Activated CD8-positive, alpha-beta memory T cell treated with anti-CD3 and anti-CD28 coated beads for 48 hours (primary cell): ENCODE measurements around the gene ADPRM.
"Not testable (repeated sequence)": the region's sequence is repeated elsewhere in the genome, so short reads cannot be mapped to it uniquely, and the experiment has no call there.

Experiments used
- DNase-seq, 3 experiments: peaks; one replicate each; pipeline ENCODE4 v3.0.0-alpha.2; 2020; ENCODE audit warnings: low read depth in 2 of 3, low spot score in 2 of 3

The ADPRM gene

GRCh38 chr17:10697092-10698081, at the start of gene ADPRM, which contains the start of gene SCO1:
Gene ADPRM (plus strand): TSS chr17:10697594. CDS start chr17:10704927, 7,333 bp downstream.
Gene SCO1 (minus strand): TSS chr17:10697533. CDS start chr17:10697507, 26 bp downstream.
- DNase-seq = peak; percentile 77 to 81 (median 81)

- DNase-seq = no peak
Observed at GRCh38 chr17:10648381-10648780, 49.0 kb upstream of the ADPRM start.

- no peak for DNase-seq
Observed at GRCh38 chr17:10648956-10649355, 48.4 kb upstream of the ADPRM start.

GRCh38 chr17:10649602-10650001, 47.8 kb upstream of the ADPRM start:
- DNase-seq = no peak

GRCh38 chr17:10651927-10652326, 45.5 kb upstream of the ADPRM start:
- DNase-seq = no peak

GRCh38 chr17:10652984-10653659, 44.3 kb upstream of the ADPRM start:
- peak in 1 of 3 experiments; percentile 2 for DNase-seq

- no peak for DNase-seq
Observed at GRCh38 chr17:10653987-10654386, 43.4 kb upstream of the ADPRM start.

GRCh38 chr17:10657148-10657547, 40.2 kb upstream of the ADPRM start, which contains the start of gene MYH3:
Gene MYH3 (minus strand): TSS chr17:10657309. CDS start chr17:10655064, 2,245 bp downstream.
- no peak for DNase-seq

- no peak for DNase-seq
Observed at GRCh38 chr17:10657879-10658278, 39.5 kb upstream of the ADPRM start.

- no peak for DNase-seq
Observed at GRCh38 chr17:10661437-10661836, 36.0 kb upstream of the ADPRM start.

GRCh38 chr17:10663231-10663630, 34.2 kb upstream of the ADPRM start:
- DNase-seq = no peak

GRCh38 chr17:10664571-10664970, 32.8 kb upstream of the ADPRM start:
- DNase-seq = no peak

- DNase-seq = no peak
Observed at GRCh38 chr17:10666906-10667305, 30.5 kb upstream of the ADPRM start.

- no peak for DNase-seq
Observed at GRCh38 chr17:10668775-10669174, 28.6 kb upstream of the ADPRM start.

GRCh38 chr17:10673312-10673711, 24.1 kb upstream of the ADPRM start:
- no peak for DNase-seq

GRCh38 chr17:10674704-10675103, 22.7 kb upstream of the ADPRM start:
- no peak for DNase-seq

- no peak for DNase-seq
Observed at GRCh38 chr17:10681866-10682446, 15.4 kb upstream of the ADPRM start.

- DNase-seq = no peak
Observed at GRCh38 chr17:10683853-10684252, 13.5 kb upstream of the ADPRM start.

GRCh38 chr17:10687499-10687898, 9.9 kb upstream of the ADPRM start:
- no peak for DNase-seq

GRCh38 chr17:10695875-10696407, 1.5 kb upstream of the ADPRM start:
- not testable (repeated sequence) for DNase-seq

GRCh38 chr17:10698096-10698818, 863 bp downstream of the ADPRM start:
- no peak for DNase-seq
